Mesendoderm (in vitro differentiated cells): ENCODE measurements around the gene KLHL11.
"Not testable (repeated sequence)": the region's sequence is repeated elsewhere in the genome, so short reads cannot be mapped to it uniquely, and the experiment has no call there.

Experiments
- DNase-seq: peaks from one replicate; pipeline ENCODE4 v3.0.0; 2013
- H2AK5ac ChIP-seq: 2 replicates; pipeline ENCODE4 v1.6.1; 2013; ENCODE audit warnings: low read length, inconsistent platforms
- H2BK120ac ChIP-seq: 2 replicates; pipeline ENCODE4 v1.6.1; 2013; ENCODE audit warnings: low read depth, mild to moderate bottlenecking, low read length, moderate library complexity, mixed read lengths
- H2BK15ac ChIP-seq: replicated peaks from 2 replicates; pipeline ENCODE4 v1.6.1; 2013; ENCODE audit warnings: low read depth, mild to moderate bottlenecking, moderate library complexity
- H2BK5ac ChIP-seq: 2 replicates; pipeline ENCODE4 v1.6.1; 2013; ENCODE audit warnings: low read length, inconsistent platforms
- H3K18ac ChIP-seq: 2 replicates; pipeline ENCODE4 v1.6.1; 2013; ENCODE audit warnings: mild to moderate bottlenecking, low read length, mixed read lengths
- H3K23ac ChIP-seq: one replicate; pipeline ENCODE4 v1.6.1; 2013; ENCODE audit warnings: low read length
- H3K27ac ChIP-seq: 2 replicates; pipeline ENCODE4 v1.5.1; 2013; ENCODE audit warnings: low read depth, mild to moderate bottlenecking, inconsistent platforms, low read length, moderate library complexity
- H3K27me3 ChIP-seq: 2 replicates; pipeline ENCODE4 v1.6.1; 2013; ENCODE audit warnings: low read length, control low read depth, mild to moderate bottlenecking, inconsistent platforms; ENCODE audit not compliant: insufficient read depth, poor library complexity
- H3K36me3 ChIP-seq: 2 replicates; pipeline ENCODE4 v1.6.1; 2013; ENCODE audit warnings: low read length, inconsistent platforms; ENCODE audit not compliant: control insufficient read depth, insufficient read depth
- H3K4ac ChIP-seq: one replicate; pipeline ENCODE4 v1.6.1; 2013; ENCODE audit warnings: low read depth, mild to moderate bottlenecking, low read length, moderate library complexity
- H3K4me1 ChIP-seq: 2 replicates; pipeline ENCODE4 v1.6.1; 2013; ENCODE audit warnings: low read depth, low read length, inconsistent platforms; ENCODE audit not compliant: control insufficient read depth
- H3K4me2 ChIP-seq: 2 replicates; pipeline ENCODE4 v1.6.1; 2013; ENCODE audit warnings: low read length
- H3K4me3 ChIP-seq: 2 replicates; pipeline ENCODE4 v1.5.1; 2013; ENCODE audit warnings: mild to moderate bottlenecking, low read length
- H3K56ac ChIP-seq: one replicate; pipeline ENCODE4 v1.6.1; 2013; ENCODE audit warnings: low read length
- H3K79me1 ChIP-seq: 2 replicates; pipeline ENCODE4 v1.6.1; 2013; ENCODE audit warnings: low read length, inconsistent platforms
- H3K79me2 ChIP-seq: 2 replicates; pipeline ENCODE4 v1.6.1; 2013; ENCODE audit warnings: mild to moderate bottlenecking, low read length; ENCODE audit not compliant: control insufficient read depth, insufficient read depth
- H3K9ac ChIP-seq: 2 replicates; pipeline ENCODE4 v1.6.1; 2013; ENCODE audit warnings: low read length, inconsistent platforms
- H4K5ac ChIP-seq: one replicate; pipeline ENCODE4 v1.6.1; 2013; ENCODE audit warnings: low read length
- H4K8ac ChIP-seq: one replicate; pipeline ENCODE4 v1.6.1; 2013; ENCODE audit warnings: low read depth, mild to moderate bottlenecking, control low read depth, low read length, moderate library complexity
- WGBS: extraction: QIAGEN DNeasy Blood & Tissue Kit; methylation state at CpG from one replicate; pipeline ENCODE4 v1.1.7; 2013; ENCODE audit warnings: low lambda C conversion rate, missing lambda C conversion rate; ENCODE audit not compliant: insufficient coverage; ENCODE audit errors: extremely low coverage; 5-methylcytosine and 5-hydroxymethylcytosine counted together

Gene KLHL11

GRCh38 chr17:41835214-41835799 is 29.9 kb downstream of the KLHL11 start:
- Histone ChIP-seq H3K79me1 (peaks cover 1% of the 10 kb centered on the region), H3K79me2 (no peaks in the 10 kb centered on the region), H2BK15ac (no peak overlapping the region), H3K4me2 (peak overlapping the region; percentile 52), H3K4me1 (peaks cover 2% of the 10 kb centered on the region), H4K5ac (no peak overlapping the region), H3K4ac (peak overlapping the region; percentile 63), H3K27me3 (no peaks in the 10 kb centered on the region), H3K9ac (peak overlapping the region; percentile 92), H3K56ac (peak overlapping the region; percentile 97), H2BK120ac (no peak overlapping the region), H3K18ac (peak overlapping the region; percentile 53), H4K8ac (no peak overlapping the region), H2AK5ac (no peak overlapping the region), H3K4me3 (peak overlapping the region; percentile 87), H3K27ac (no peak overlapping the region), H3K36me3 (peaks cover 2% of the 10 kb centered on the region), H3K23ac (no peak overlapping the region), H2BK5ac (no peak overlapping the region)
- WGBS: no CpG with 5 or more reads among the region's 13 CpGs
- DNase-seq: no peak

GRCh38 chr17:41829961-41830360 is 35.3 kb downstream of the KLHL11 start:
- not testable (repeated sequence) for H3K4me3 ChIP-seq, H2BK15ac ChIP-seq, H3K4me2 ChIP-seq, H2BK120ac ChIP-seq, H3K23ac ChIP-seq, H3K9ac ChIP-seq, DNase-seq, H4K5ac ChIP-seq, H3K79me2 ChIP-seq, H3K56ac ChIP-seq, H3K18ac ChIP-seq, H3K36me3 ChIP-seq, H2AK5ac ChIP-seq, H3K4ac ChIP-seq, H3K4me1 ChIP-seq, H4K8ac ChIP-seq, H3K27me3 ChIP-seq, H3K27ac ChIP-seq, H3K79me1 ChIP-seq, H2BK5ac ChIP-seq
- no CpG with 5 or more reads among the region's 10 CpGs for WGBS

- Histone ChIP-seq H3K27me3 (no peaks in the 10 kb centered on the region), H3K79me1 (no peaks in the 10 kb centered on the region), H3K79me2 (no peaks in the 10 kb centered on the region), H2BK120ac (no peak overlapping the region), H3K23ac (no peak overlapping the region), H3K27ac (no peak overlapping the region), H4K5ac (no peak overlapping the region), H3K36me3 (peaks cover 8% of the 10 kb centered on the region), H3K9ac (no peak overlapping the region), H3K4me2 (no peak overlapping the region), H2BK5ac (no peak overlapping the region), H3K4ac (no peak overlapping the region), H3K18ac (no peak overlapping the region), H3K4me1 (no peaks in the 10 kb centered on the region), H2AK5ac (no peak overlapping the region), H3K56ac (no peak overlapping the region), H4K8ac (no peak overlapping the region), H3K4me3 (no peak overlapping the region), H2BK15ac (no peak overlapping the region)
- no peak for DNase-seq
- WGBS: no CpG with 5 or more reads among the region's 19 CpGs
Measured at GRCh38 chr17:41825175-41825845, 39.9 kb downstream of the KLHL11 start.

GRCh38 chr17:41824086-41824485 is 41.1 kb downstream of the KLHL11 start:
- Histone ChIP-seq H3K4me3 (no peak overlapping the region), H3K79me2 (no peaks in the 10 kb centered on the region), H2BK15ac (no peak overlapping the region), H4K8ac (no peak overlapping the region), H3K23ac (no peak overlapping the region), H3K4ac (no peak overlapping the region), H2BK5ac (no peak overlapping the region), H2BK120ac (no peak overlapping the region), H3K4me2 (no peak overlapping the region), H3K4me1 (no peaks in the 10 kb centered on the region), H3K56ac (no peak overlapping the region), H3K36me3 (peaks cover 4% of the 10 kb centered on the region), H3K27me3 (no peaks in the 10 kb centered on the region), H4K5ac (no peak overlapping the region), H2AK5ac (no peak overlapping the region), H3K27ac (no peak overlapping the region), H3K79me1 (no peaks in the 10 kb centered on the region), H3K9ac (no peak overlapping the region), H3K18ac (no peak overlapping the region)
- no CpG with 5 or more reads among the region's 7 CpGs for WGBS
- DNase-seq: no peak

- H3K4ac ChIP-seq: no peak overlapping the region
- WGBS: no CpG with 5 or more reads among the region's 7 CpGs
- H3K9ac ChIP-seq: no peak overlapping the region
- no peak overlapping the region for H2AK5ac ChIP-seq
- H3K4me3 ChIP-seq: no peak overlapping the region
- H3K4me1 ChIP-seq: no peaks in the 10 kb centered on the region
- H4K8ac ChIP-seq: no peak overlapping the region
- H3K79me1 ChIP-seq: no peaks in the 10 kb centered on the region
- no peak overlapping the region for H2BK15ac ChIP-seq
- no peak overlapping the region for H2BK120ac ChIP-seq
- DNase-seq: no peak
- H3K4me2 ChIP-seq: no peak overlapping the region
- H3K79me2 ChIP-seq: no peaks in the 10 kb centered on the region
- H3K27ac ChIP-seq: no peak overlapping the region
- H3K18ac ChIP-seq: no peak overlapping the region
- no peak overlapping the region for H2BK5ac ChIP-seq
- no peaks in the 10 kb centered on the region for H3K27me3 ChIP-seq
- H4K5ac ChIP-seq: no peak overlapping the region
- no peak overlapping the region for H3K56ac ChIP-seq
- H3K36me3 ChIP-seq: peaks cover 3% of the 10 kb centered on the region
- no peak overlapping the region for H3K23ac ChIP-seq
Measured at GRCh38 chr17:41823580-41823979, 41.6 kb downstream of the KLHL11 start.

- Histone ChIP-seq H3K9ac (no peak overlapping the region), H3K4me2 (no peak overlapping the region), H2BK5ac (no peak overlapping the region), H3K79me2 (no peaks in the 10 kb centered on the region), H4K8ac (no peak overlapping the region), H2BK15ac (no peak overlapping the region), H3K27me3 (no peaks in the 10 kb centered on the region), H3K56ac (no peak overlapping the region), H3K23ac (no peak overlapping the region), H3K36me3 (peaks cover 4% of the 10 kb centered on the region), H3K4ac (no peak overlapping the region), H3K18ac (no peak overlapping the region), H3K4me1 (no peaks in the 10 kb centered on the region), H3K4me3 (no peak overlapping the region), H3K79me1 (no peaks in the 10 kb centered on the region), H3K27ac (no peak overlapping the region), H4K5ac (no peak overlapping the region), H2BK120ac (no peak overlapping the region), H2AK5ac (no peak overlapping the region)
- no peak for DNase-seq
- WGBS: no CpG with 5 or more reads among the region's 1 CpG
Measured at GRCh38 chr17:41823141-41823524, 42.1 kb downstream of the KLHL11 start.
